ENCODE results near the gene PLXNA2.

- TF ChIP-seq CTCF (IDR thresholded peaks at IDR 0.05): no peak
- no peak for TF ChIP-seq POLR2A (IDR thresholded peaks at IDR 0.05)
Measured at GRCh38 chr1:208188607-208189006, 55.6 kb downstream of the PLXNA2 start.

Measured in body of pancreas (tissue), 4 donors.